ENCODE results near the gene TREML2. TPM values are rescaled to one million over a fixed set of nuclear protein-coding genes. Genes with fewer than 3 reads are reported as not detected.

TREML2 gene
- polyA plus RNA-seq, 1 of the 3 experiments (the other 2 are of a cell fraction) = not detected

DNA sequence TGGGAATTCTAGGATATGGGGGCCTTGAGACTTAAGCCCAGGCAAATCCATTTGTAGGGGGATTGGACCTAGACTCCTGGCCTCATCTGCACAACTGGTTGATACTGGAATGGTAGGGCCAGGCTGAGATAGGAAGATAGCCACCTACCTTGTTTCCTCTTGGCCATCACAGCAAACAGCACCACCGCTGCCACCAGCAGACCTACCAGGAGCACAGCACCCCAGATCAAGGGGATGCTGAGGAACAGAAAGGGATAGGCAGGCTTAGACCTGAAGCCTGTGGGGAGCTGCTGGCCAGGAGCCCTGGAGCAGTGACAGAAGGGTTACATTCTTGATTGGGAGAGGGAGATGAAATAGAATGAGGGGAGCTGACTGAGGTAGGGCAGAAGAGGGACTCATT lies 50.3 kb downstream of the TREML2 start:
- Histone ChIP-seq H2AFZ (ENCODE audit: low read depth) (no peak overlapping the region), H3K27me3 (ENCODE audit: insufficient read depth) (no peaks in the 10 kb centered on the region), H3K4me2 (no peak overlapping the region), H3K27ac (ENCODE audit: low read depth in 2 of 2, low read length in 1 of 2) (no peak overlapping the region), H4K20me1 (ENCODE audit: insufficient read depth) (no peaks in the 10 kb centered on the region), H3K4me1 (ENCODE audit: control insufficient read depth in 1 of 2, insufficient read depth in 2 of 2, low read depth in 1 of 2, low read length in 1 of 2) (no peaks in the 10 kb centered on the region), H3F3A (replicated peaks; ENCODE audit: insufficient read depth) (no peaks in the 10 kb centered on the region), H3K9me2 (no peaks in the 10 kb centered on the region), H3K4me3 (ENCODE audit: low read depth in 2 of 2, low read length in 1 of 2) (no peak overlapping the region), H3K79me2 (ENCODE audit: insufficient read depth) (no peaks in the 10 kb centered on the region), H3K36me3 (replicated peaks in 1 of 2; ENCODE audit: control insufficient read depth in 1 of 2, insufficient read depth in 2 of 2, low read length in 1 of 2) (no peaks in the 10 kb centered on the region), H3K9me3 (no peaks in the 10 kb centered on the region), H3K9ac (no peak overlapping the region)
- DNase-seq = no peak
- 29% methylated on average over 1 of the region's 1 CpG for WGBS (ENCODE audit: low lambda C conversion rate)
- POLR2A ChIA-PET = no interaction called here
- CTCF ChIA-PET = interaction anchor here (0.8 to 1.5 kb wide), 3 partner anchors 31 to 218 kb away, joined by 3 read pairs; no protein-coding TSS in a partner anchor
- TF ChIP-seq GATA2 (CRISPR knock-in tag; IDR thresholded peaks at IDR 0.05) (no peak), RFX5 (IDR thresholded peaks at IDR 0.05; ENCODE audit: low read length) (no peak), MXI1 (IDR thresholded peaks at IDR 0.05; ENCODE audit: low read depth, low read length) (no peak), CHD2 (IDR thresholded peaks at IDR 0.05; ENCODE audit: low read length, partially characterized antibody) (no peak), SMC3 (IDR thresholded peaks at IDR 0.05; ENCODE audit: low read depth, low read length) (no peak), ELF1 (IDR thresholded peaks at IDR 0.05) (no peak)

DNA sequence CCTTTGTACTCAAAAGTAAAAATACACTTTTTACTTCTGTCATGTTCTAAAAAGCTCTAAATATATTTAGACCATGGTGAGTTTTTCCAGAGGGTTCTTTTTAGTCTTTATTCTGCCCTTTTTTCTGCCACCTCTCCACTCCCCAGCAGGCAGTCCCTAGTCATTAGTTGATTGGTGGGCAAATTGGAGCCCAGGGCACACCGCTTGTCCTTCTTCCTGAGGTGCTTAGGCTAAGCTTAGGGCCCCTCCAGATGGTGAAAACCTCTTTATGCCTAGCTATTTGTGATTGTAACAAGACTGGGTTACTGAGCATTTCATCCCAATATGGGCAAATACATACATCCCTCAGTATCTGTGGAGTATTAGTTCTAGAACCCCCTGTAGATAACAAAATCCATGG lies 53.0 kb downstream of the TREML2 start:
- Histone ChIP-seq H3K27ac (ENCODE audit: low read depth in 2 of 2, low read length in 1 of 2) (no peak overlapping the region), H4K20me1 (ENCODE audit: insufficient read depth) (no peaks in the 10 kb centered on the region), H2AFZ (ENCODE audit: low read depth) (no peak overlapping the region), H3F3A (replicated peaks; ENCODE audit: insufficient read depth) (no peaks in the 10 kb centered on the region), H3K36me3 (replicated peaks in 1 of 2; ENCODE audit: control insufficient read depth in 1 of 2, insufficient read depth in 2 of 2, low read length in 1 of 2) (no peaks in the 10 kb centered on the region), H3K27me3 (ENCODE audit: insufficient read depth) (no peaks in the 10 kb centered on the region), H3K9ac (no peak overlapping the region), H3K9me3 (no peaks in the 10 kb centered on the region), H3K79me2 (ENCODE audit: insufficient read depth) (no peaks in the 10 kb centered on the region), H3K9me2 (no peaks in the 10 kb centered on the region), H3K4me3 (ENCODE audit: low read depth in 2 of 2, low read length in 1 of 2) (no peak overlapping the region), H3K4me1 (ENCODE audit: control insufficient read depth in 1 of 2, insufficient read depth in 2 of 2, low read depth in 1 of 2, low read length in 1 of 2) (no peaks in the 10 kb centered on the region), H3K4me2 (no peak overlapping the region)
- ChIA-PET CTCF (interaction anchor here (0.6 kb wide), 1 partner anchor 379 kb away, joined by 3 read pairs; no protein-coding TSS in a partner anchor), POLR2A (no interaction called here)
- WGBS (ENCODE audit: low lambda C conversion rate) = 62% methylated on average over 1 of the region's 1 CpG
- no peak for TF ChIP-seq RAD21 (IDR thresholded peaks at IDR 0.05; ENCODE audit: low read length)
- no peak for DNase-seq

Small RNAs within 50 kb of the gene (small RNA-seq; reads per million reads assigned to genes)
- gene AL391903.2 = 0 to 20.3 (median 0) reads per million in 7 experiments
- gene RNA5SP207 = 0 to 1.7 (median 0.43) reads per million in 7 experiments

Other genes with a start within 250 kb of the TREML2 start
- gene UNC5CL, start 161.9 kb downstream of the TREML2 start, polyA plus RNA-seq (2012; rRNA removed) = 0.10 TPM in 2 replicates
- gene TSPO2, start 158.7 kb downstream of the TREML2 start, polyA plus RNA-seq (2012; rRNA removed) = not detected in 2 replicates
- not detected in 2 replicates for gene APOBEC2, start 147.9 kb downstream of the TREML2 start, polyA plus RNA-seq (2012; rRNA removed)
- 5.6 and 6.4 TPM in 2 replicates for gene OARD1, start 128.8 kb downstream of the TREML2 start, polyA plus RNA-seq (2012; rRNA removed)
- gene NFYA, start 128.2 kb downstream of the TREML2 start, polyA plus RNA-seq (2012; rRNA removed) = 6.8 and 9.7 TPM in 2 replicates
- not detected in 2 replicates for gene TREML1, start 46.8 kb downstream of the TREML2 start, polyA plus RNA-seq (2012; rRNA removed)
- gene TREM2, start 38.0 kb downstream of the TREML2 start, polyA plus RNA-seq (2012; rRNA removed) = not detected in 2 replicates
- not detected in 2 replicates for gene TREML4, start 27.2 kb upstream of the TREML2 start, polyA plus RNA-seq (2012; rRNA removed)
- not detected in 2 replicates for gene TREM1, start 85.5 kb upstream of the TREML2 start, polyA plus RNA-seq (2012; rRNA removed)
- gene NCR2, start 134.5 kb upstream of the TREML2 start, polyA plus RNA-seq (2012; rRNA removed) = not detected in 2 replicates